ENCODE measurements around the gene HPSE.

The HPSE gene

DNA sequence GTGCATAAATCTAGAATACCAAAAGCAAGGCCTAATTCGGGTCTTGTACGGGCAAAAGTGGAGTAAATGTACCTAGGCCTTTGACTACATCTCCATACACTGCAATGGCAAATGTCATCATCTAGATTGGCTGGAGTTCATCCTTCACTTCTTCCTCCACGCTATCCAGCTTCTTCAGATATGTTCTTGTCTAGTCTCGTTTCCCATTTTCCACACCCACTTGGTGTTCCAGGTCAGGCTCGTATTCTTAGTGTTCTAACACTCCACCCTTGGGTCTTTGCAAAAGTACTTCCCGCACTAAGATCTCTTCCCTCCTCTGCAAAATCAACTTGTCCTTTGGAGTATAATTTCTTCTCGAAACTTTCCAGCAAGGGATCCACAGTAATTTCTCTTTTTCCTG, 51.5 kb downstream of the HPSE start:
- DNase-seq, result peak; percentile 46 to 48

DNA sequence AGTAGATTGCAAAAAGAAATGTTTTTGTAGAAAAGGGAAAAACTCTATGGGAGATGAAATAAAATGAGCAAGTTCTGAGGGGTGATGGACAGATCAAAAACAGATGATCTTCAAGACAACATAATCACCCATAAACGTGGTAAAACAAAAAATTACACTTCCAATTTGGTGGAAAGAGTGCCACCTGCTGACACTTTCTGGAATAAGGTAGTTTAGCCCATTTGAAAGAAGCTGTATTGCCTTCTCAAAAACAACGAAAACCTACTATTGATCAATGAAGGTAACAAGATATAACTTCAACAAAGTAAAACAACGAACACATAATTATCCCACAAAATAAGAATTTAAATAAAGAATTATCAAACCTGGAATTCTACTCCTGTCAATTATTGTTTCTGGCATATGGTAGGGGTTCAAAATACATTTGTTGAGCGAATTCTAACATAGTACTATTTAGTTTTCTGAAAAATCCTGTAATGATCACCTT, 52.6 kb downstream of the HPSE start:
- peak; percentile 67 to 79 for DNase-seq

- DNase-seq, result no peak
These were observed 53.3 kb downstream of the HPSE start for GRCh38 chr4:83281307-83281706.

GRCh38 chr4:83276299-83277040, 58.2 kb downstream of the HPSE start:
- DNase-seq, result no peak

DNA sequence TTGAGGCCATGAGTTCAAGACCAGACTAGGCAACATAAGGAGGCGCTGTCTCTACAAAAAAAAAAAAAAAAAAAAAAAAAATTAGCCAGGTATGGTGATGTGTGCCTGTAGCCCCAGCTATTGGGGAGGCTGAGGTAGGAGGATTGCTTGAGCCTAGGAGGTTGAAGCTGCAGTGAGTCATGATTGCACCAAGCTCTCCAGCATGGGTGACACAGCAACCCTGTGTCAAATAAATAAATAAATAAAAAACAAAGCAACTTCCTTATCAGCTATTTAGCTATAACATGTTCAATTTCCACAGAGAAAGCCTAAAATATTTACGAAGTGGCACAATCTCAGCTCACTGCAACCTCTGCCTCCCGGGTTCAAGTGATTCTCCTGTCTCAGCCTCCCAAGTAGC, 60.7 kb downstream of the HPSE start:
- DNase-seq, result peak in 1 of 2 donors; percentile 16

DNA sequence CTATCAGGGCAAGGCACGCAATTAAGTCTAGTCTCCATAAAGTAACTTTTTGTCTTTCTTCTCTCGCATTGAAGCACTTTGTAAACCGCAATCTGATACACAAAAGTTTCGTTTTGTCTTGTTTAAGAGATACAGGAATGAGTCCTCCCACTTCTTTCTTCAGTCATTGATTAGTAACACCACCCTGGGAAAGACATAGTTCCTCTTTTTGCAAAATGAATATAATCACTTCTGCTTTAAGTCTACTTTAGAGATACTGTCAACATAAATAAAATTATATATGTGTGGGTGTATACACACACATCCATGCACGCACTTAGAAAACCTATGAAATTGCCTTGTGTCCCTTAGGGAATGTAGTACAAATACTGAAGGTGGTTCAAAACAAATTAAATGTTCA, 61.7 kb downstream of the HPSE start:
- peak; percentile 38 to 77 for DNase-seq

GRCh38 chr4:83269256-83269655, 65.4 kb downstream of the HPSE start:
- peak in 1 of 2 donors; percentile 25 for DNase-seq

DNA sequence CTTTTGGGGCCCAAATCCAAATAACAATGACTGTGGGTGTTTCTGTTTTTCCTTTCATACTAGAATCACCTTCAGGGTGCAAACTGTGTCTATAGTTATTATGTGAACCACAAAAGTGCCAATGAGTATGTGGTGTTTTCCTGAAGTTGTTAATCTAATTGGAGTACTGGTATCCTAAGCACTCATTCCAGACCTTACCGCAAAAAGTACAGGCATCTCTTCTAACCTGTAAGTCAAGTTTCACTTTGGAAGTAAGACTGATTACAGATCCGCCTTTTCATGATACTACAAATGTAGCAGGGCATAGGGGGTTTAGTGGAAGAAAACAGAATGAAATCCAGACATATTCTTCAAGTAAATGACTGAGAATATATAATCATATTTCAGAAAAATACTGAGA, 66.2 kb downstream of the HPSE start:
- DNase-seq, result no peak

GRCh38 chr4:83267830-83268475, 66.7 kb downstream of the HPSE start:
- no peak for DNase-seq

GRCh38 chr4:83267121-83267829, 67.4 kb downstream of the HPSE start:
- DNase-seq, result peak in 1 of 2 donors; percentile 53

- DNase-seq, result no peak
These were observed 68.0 kb downstream of the HPSE start for GRCh38 chr4:83266689-83267088.

- no peak for DNase-seq
These were observed 71.5 kb downstream of the HPSE start for GRCh38 chr4:83263106-83263505.

GRCh38 chr4:83262682-83263081, 72.0 kb downstream of the HPSE start:
- DNase-seq, result no peak

GRCh38 chr4:83261307-83261706, 73.3 kb downstream of the HPSE start:
- no peak for DNase-seq

GRCh38 chr4:83259586-83259985, 75.1 kb downstream of the HPSE start:
- DNase-seq, result no peak

DNA sequence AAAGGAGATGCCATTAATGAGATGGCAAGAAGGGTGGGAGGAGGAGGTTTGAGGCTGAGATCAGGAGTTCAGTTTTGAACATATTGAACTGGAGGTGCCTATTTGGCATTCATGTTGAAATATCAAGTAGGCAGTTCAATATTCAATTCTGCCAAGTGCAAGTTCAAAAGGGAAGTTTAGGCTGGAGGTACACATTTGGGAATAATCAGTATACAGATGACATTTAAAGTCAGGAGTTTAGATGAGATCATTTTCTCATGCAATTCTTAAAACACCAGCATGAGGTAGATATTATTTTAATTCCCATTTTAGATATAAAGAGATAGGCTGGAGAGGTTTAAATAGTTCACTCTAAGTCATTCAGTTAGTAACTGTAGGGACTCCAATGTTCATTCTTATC, 76.2 kb downstream of the HPSE start:
- no peak for DNase-seq

- no peak for DNase-seq
These were observed 76.8 kb downstream of the HPSE start for GRCh38 chr4:83257811-83258210.

GRCh38 chr4:83255584-83255983, 79.1 kb downstream of the HPSE start:
- no peak for DNase-seq

- DNase-seq, result peak; percentile 85
These were observed 81.8 kb downstream of the HPSE start for GRCh38 chr4:83252782-83253405.

- no peak for DNase-seq
These were observed 83.2 kb downstream of the HPSE start for GRCh38 chr4:83251447-83251830.

DNA sequence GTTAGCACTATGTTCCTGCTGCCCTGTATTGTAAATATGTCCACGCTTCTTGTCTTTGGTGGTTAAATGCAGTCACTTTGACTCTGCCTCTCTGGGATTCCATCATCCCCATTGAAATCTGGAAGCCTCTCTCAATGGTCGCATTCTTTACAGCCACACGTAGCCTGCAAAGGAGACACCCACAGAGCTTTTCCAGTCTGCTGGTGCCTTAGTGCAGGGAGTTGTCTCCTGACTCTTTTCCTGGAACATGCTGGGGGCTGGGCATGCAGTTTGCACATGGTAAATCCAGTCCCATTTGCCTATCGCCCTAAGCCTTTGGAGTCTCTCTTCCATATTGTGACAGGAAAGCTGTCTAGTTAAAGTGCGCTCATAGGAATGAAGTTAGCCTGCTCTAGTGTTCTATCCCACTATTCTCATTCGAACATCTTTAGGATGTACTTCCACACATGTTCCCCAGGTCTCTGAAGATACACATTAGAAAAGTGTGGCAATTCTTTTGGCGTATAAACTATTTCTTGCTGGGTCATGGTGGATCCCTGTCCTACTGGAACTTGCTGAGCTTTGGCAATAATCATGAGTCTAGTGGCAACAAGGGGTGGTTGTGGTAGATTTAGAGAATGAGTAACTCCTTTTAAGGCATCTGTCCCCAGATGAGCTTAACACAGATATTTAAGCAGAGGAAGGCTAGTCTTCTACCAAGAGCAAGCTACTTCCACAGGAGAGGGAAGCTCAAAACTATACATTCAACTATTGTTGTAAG, 83.8 kb downstream of the HPSE start:
- DNase-seq, result peak in 1 of 2 donors; percentile 37

GRCh38 chr4:83248486-83248885, 86.2 kb downstream of the HPSE start:
- no peak for DNase-seq

All from inflammatory macrophage (primary cell).